DMS153 treated with DMSO at 0.1 percent for 48 hours (cell line): Measurements from ENCODE around the gene RAVER1.
"Not testable (repeated sequence)": the region's sequence is repeated elsewhere in the genome, so short reads cannot be mapped to it uniquely, and the experiment has no call there.

Source experiments
- DNase-seq: peaks from one replicate; lab custom pipeline; 2025; ENCODE audit not compliant: unreplicated experiment; lab: John Stamatoyannopoulos, UW

Gene RAVER1

DNA sequence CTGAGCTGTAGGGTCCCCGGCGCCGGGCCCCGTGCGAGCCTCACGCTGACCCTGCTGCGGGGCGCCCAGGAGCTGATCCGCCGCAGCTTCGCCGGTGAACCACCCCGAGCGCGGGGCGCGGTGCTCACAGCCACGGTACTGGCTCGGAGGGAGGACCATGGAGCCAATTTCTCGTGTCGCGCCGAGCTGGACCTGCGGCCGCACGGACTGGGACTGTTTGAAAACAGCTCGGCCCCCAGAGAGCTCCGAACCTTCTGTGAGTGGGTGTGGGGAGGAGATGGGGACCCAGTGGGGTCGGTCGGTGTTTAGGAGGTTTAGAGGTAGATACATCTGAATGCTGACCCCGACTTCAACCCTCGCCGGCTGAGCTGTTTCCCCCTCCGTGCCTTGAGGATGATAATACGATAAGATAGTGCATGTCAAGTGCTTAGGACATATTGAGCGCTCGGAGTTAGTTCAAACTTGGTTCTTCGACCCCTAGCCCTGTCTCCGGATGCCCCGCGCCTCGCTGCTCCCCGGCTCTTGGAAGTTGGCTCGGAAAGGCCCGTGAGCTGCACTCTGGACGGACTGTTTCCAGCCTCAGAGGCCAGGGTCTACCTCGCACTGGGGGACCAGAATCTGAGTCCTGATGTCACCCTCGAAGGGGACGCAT, 41.6 kb downstream of the RAVER1 start:
- no peak for DNase-seq

DNA sequence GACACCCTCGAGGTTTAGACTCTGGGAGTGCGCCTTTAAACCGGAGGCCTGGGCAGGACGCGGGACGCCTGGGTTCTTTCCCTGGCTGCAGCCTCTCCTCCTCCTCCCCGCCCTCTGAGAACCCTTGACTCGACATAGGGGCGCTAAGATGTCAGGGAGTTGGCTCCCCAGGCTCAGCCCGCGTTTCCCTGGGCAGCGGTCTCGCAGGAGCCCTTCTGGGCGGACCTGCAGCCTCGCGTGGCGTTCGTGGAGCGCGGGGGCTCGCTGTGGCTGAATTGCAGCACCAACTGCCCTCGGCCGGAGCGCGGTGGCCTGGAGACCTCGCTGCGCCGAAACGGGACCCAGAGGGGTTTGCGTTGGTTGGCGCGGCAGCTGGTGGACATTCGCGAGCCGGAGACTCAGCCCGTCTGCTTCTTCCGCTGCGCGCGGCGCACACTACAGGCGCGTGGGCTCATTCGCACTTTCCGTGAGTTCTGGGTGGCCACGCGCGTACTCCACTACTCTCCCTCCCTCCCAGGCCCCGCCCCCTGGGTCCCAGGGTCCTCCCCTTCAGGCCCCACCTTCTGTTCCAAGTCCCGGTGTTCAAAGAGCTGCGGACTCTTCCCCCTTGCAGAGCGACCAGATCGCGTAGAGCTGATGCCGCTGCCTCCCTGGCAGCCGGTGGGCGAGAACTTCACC, 42.3 kb downstream of the RAVER1 start:
- DNase-seq = no peak

DNA sequence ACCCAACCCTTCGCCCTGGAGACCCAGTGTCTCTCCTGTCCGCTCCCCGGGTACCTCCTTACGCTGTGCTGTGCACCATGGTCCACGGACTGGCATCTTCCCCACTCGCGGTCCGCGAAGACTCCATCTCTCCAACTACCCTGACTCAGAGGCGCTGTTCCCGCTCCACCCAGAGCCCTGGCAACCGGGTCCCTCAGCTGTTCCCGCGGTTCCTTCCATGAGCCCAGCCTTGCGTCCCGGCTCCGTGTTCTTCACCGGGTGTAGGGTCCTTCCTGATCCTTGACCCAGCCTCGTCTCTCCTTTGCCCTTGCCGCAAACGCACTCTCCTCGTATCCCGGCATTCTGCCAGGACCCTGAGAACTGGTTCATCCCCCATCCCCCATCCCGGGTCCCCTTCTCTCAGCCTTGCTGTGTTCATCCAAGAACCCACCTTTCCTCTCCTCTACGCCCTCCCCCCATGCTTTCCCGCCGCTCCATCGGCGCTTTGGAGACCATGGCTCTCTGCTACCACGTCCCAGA, 42.9 kb downstream of the RAVER1 start:
- no peak for DNase-seq

DNA sequence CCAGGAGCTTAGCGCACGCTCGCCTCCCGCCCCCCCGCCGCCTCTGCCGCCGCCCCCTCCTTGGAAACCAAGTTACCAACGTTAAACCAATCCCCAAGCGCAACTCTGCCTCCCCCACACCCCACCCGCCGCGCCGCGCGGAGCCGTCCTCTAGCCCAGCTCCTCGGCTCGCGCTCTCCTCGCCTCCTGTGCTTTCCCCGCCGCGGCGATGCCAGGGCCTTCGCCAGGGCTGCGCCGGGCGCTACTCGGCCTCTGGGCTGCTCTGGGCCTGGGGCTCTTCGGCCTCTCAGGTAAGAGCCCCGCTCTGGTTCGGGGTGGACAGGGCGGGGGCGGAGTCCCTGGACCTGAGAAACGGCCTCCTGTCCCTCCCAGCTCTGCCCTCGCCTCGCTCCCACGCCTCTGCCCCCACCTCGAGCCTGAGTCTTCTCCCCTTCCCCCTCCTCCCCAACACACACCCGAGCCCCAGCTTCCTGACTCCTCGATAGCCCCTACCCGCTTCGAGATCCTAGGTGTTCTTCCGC, 43.4 kb downstream of the RAVER1 start, which contains the start of gene ICAM5:
Gene ICAM5, plus strand, starts transcription at position 117 of the 521 bp plus-strand sequence. Its CDS starts 92 bp downstream, at position 209.
- no peak for DNase-seq

DNA sequence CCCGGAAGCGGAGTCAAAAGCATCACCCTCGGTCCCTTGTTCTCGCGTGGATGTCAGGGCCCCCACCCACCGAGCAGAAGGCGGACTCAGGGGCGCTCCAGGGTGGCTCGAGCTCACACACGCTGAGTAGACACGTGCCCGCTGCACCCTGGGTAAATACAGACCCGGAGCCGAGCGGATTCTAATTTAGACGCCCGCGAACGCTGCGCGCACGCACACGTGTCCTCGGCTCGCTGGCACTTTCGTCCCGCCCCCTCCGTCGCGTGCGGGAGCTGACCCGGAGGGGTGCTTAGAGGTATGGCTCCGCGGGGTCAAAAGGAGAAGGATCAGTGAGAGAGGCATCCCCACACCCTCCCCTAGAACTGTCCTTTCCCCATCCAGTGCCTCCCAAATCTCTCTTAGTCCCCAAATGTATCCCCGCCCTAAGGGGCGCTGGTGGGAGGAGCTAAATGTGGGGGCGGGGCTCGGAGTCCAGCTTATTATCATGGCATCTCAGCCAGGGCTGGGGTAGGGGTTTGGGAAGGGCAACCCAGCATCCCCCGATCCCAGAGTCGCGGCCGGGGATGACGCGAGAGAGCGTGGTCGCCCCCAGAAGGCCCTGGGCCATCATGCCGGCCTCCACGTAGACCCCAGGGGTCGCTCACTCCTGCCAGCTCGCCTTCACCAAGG, 44.0 kb downstream of the RAVER1 start:
- no peak for DNase-seq

DNA sequence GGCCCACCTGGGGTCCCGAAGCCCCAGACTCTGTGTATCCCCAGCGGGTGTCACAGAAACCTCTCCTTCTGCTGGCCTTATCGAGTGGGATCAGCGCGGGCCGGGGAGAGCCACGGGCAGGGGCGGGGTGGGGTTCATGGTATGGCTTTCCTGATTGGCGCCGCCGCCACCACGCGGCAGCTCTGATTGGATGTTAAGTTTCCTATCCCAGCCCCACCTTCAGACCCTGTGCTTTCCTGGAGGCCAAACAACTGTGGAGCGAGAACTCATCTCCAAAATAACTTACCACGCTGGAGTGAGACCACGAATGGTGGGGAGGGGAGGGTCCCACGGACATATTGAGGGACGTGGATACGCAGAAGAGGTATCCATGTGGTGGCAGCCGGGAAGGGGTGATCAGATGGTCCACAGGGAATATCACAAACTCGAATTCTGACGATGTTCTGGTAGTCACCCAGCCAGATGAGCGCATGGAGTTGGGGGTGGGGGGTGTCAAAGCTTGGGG, 44.6 kb downstream of the RAVER1 start:
- DNase-seq = peak; percentile 19

DNA sequence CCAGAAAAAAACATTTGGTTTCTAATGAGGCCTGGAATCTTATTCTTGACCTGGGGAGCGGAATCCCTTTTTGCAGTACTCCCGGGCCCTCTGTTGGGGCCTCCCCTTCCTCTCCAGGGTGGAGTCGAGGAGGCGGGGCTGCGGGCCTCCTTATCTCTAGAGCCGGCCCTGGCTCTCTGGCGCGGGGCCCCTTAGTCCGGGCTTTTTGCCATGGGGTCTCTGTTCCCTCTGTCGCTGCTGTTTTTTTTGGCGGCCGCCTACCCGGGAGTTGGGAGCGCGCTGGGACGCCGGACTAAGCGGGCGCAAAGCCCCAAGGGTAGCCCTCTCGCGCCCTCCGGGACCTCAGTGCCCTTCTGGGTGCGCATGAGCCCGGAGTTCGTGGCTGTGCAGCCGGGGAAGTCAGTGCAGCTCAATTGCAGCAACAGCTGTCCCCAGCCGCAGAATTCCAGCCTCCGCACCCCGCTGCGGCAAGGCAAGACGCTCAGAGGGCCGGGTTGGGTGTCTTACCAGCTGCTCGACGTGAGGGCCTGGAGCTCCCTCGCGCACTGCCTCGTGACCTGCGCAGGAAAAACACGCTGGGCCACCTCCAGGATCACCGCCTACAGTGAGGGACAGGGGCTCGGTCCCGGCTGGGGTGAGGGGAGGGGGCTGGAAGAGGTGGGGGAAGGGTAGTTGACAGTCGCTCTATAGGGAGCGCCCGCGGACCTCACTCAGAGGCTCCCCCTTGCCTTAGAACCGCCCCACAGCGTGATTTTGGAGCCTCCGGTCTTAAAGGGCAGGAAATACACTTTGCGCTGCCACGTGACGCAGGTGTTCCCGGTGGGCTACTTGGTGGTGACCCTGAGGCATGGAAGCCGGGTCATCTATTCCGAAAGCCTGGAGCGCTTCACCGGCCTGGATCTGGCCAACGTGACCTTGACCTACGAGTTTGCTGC, 46.3 kb downstream of the RAVER1 start, which contains the start of gene ICAM4:
Gene ICAM4, plus strand, starts transcription at position 153 of the 935 bp plus-strand sequence. Its CDS starts 58 bp downstream, at position 211.
- no peak for DNase-seq

DNA sequence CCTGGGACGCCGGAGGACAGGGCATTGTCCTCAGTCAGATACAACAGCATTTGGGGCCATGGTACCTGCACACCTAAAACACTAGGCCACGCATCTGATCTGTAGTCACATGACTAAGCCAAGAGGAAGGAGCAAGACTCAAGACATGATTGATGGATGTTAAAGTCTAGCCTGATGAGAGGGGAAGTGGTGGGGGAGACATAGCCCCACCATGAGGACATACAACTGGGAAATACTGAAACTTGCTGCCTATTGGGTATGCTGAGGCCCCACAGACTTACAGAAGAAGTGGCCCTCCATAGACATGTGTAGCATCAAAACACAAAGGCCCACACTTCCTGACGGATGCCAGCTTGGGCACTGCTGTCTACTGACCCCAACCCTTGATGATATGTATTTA, 47.9 kb downstream of the RAVER1 start:
- no peak for DNase-seq

DNA sequence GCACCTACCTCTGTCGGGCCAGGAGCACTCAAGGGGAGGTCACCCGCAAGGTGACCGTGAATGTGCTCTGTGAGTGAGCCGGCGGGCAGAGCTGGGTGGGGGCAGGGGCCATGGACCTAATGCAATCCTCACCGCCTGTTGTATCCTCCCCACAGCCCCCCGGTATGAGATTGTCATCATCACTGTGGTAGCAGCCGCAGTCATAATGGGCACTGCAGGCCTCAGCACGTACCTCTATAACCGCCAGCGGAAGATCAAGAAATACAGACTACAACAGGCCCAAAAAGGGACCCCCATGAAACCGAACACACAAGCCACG, 48.4 kb downstream of the RAVER1 start:
- no peak for DNase-seq

DNA sequence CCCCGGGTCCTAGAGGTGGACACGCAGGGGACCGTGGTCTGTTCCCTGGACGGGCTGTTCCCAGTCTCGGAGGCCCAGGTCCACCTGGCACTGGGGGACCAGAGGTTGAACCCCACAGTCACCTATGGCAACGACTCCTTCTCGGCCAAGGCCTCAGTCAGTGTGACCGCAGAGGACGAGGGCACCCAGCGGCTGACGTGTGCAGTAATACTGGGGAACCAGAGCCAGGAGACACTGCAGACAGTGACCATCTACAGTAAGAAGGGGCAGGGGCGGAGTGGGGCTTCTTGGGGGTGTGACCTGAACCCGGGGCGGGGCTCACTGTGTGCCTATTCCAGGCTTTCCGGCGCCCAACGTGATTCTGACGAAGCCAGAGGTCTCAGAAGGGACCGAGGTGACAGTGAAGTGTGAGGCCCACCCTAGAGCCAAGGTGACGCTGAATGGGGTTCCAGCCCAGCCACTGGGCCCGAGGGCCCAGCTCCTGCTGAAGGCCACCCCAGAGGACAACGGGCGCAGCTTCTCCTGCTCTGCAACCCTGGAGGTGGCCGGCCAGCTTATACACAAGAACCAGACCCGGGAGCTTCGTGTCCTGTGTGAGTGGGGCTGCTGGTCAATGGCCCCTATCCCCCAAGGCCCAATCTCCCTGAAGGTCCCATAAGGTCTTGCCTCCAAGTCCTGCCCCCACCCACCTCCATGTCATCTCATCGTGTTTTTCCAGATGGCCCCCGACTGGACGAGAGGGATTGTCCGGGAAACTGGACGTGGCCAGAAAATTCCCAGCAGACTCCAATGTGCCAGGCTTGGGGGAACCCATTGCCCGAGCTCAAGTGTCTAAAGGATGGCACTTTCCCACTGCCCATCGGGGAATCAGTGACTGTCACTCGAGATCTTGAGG, 49.0 kb downstream of the RAVER1 start:
- DNase-seq = no peak

DNA sequence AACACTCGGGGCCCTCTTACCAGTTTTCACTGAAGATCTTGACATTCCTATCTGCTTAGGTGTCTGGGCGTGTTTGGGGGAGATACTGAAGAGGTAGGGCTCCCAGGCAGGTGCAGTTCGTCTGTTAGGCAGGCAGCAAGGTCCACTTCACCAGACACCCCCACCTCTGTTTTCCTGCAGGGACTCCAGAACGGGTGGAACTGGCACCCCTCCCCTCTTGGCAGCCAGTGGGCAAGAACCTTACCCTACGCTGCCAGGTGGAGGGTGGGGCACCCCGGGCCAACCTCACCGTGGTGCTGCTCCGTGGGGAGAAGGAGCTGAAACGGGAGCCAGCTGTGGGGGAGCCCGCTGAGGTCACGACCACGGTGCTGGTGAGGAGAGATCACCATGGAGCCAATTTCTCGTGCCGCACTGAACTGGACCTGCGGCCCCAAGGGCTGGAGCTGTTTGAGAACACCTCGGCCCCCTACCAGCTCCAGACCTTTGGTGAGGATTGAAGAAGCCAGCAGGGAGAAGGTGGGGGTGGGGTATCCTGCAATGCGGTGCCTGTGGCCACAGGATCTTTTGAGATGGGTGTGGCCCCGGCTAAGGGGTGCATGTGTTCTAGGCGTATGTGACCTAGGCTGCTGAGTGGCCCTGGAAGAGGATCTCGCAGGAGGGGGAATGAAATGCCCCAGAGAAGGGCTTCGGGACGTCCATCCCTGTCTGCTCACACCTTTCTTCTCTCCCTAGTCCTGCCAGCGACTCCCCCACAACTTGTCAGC, 49.8 kb downstream of the RAVER1 start:
- no peak for DNase-seq

DNA sequence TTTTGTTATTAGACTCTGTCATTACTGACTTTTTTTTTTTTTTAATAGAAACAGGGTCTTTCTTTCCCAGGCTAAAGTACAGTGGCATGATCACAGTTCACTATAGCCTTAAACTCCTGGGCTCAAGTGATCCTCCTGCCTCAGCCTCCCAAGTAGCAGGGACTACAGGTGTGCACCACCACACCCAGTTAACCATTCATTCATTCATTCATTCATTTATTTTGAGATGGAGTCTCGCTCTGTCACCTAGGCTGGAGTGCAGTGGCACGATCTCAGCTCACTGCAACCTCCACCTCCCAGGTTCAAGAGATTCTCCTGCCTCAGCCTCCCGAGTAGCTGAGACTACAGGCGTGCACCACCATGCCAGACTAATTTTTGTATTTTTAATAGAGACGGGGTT, 51.3 kb downstream of the RAVER1 start:
- not testable (repeated sequence) for DNase-seq

DNA sequence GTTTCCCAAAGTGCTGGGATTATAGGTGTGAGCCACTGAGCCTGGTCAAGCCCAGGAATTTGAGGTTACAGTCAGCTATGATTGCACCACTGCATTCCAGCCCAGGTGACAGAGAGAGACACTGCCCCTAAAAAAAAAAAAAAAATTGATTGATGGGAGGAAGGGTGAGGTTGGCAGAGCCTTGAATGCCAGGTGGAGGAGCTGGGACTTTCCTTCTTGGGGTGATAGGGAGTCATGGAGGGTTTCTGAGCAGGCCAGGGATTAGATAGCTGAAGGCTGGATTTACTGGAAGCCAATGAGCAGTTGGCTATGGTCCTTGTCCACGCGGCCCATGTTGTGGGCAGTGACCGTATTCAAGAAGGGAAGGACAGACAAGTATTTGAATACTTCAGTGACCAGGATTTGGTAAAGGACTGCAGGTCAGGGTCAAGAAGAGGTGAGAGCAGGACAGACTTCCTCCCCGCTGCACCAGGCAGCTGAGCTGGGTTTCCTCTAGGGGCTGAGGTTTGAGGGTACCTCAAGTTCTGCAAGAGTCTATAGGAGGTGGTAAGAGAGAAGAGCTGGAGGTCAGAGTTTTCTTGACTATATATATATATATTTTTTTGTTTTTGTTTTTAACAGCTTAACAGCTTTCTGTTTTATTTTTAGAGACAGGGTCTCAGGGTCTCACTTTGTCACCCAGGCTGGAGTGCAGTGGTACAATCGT, 53.4 kb downstream of the RAVER1 start:
- no peak for DNase-seq

DNA sequence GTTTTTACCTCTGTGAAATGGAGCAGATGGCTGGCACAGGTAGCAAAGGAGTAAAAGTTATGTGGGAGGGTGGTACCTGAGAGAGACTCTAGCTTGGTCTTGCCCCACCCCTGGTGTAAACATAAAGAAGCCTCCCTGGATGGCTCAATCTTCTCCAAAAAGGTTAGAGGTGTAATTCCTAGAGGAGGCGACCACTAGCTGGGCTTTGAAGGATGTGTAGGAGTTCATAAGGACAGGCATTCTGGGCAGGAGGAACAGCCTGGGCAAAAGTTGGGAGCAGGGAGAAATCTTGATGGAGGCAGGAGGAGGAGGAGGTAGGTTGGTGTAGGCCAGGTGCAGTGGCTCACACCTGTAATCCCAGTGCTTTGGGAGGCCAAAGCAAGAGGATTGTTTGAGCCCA, 54.4 kb downstream of the RAVER1 start:
- DNase-seq = no peak

DNA sequence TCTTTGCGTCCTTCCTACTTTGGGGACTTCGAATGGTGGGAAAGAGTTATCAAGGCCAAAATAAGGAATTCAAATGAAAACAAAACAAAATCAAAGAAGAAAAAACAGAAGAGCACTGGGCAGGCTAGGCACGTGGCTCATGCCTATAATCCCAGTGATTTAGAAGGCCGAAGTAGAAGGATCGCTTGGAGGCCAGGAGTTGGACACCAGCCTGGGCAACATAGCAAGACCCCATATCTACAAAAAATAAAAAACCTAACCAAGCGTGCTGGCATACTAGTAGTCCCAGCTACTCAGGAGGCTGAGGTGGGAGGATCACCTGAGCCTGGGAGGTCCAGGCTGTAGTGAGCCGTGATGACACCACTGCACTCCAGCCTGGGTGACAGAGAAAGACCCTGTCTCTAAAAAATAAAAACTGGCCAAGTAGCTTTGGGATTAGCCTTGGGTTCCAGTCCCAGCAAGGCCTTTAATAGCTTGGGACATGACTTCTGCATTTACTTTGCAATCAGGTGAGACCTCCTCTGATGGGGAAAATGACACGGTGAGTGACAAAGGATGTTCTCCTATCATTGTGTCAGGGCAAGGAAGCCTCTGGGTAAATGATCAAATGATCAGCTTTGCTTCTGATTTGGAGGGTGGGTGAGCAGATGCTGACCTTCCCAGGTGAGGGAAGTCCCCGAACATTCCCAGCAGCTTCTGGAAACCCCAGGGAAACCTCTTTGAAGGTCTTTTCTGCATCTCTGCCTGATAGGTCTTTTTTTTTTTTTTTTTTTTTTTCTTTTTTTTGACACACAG, 55.3 kb downstream of the RAVER1 start:
- DNase-seq = no peak

DNA sequence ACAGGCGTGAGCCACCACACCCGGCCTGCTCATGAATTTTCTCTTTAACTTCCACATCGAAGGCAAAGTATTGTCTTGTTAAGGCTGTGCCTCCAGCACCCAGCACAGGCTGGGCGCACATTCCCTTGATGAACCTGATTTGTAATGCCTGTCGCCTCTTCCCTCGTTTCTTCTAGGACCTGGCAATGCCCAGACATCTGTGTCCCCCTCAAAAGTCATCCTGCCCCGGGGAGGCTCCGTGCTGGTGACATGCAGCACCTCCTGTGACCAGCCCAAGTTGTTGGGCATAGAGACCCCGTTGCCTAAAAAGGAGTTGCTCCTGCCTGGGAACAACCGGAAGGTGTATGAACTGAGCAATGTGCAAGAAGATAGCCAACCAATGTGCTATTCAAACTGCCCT, 58.7 kb downstream of the RAVER1 start:
- no peak for DNase-seq

DNA sequence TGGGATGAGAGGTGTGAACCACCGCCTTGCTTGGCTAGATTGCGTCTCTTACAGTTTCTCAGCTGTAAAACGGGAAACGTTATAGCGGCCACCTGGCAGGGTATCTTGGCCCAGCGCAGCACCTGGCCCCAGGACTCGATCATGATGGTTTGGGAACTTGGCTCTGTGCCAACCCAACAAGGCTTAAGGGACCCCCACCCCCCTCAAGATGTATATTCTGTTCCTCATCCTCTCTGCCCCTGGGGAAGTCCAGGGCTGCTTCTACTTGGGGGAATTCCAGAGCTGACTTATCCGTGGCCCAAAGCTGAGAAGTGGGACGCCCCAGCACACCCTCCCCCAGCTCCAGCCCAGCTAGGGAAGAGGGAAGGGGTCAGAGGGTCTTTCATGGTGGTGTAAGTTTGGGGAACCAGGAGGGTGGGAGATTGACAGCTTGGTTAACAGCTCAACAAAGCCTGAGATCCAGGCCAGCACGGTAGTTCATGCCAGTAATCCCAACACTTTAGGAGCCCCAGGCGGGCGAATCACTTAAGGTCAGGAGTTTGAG, 61.7 kb downstream of the RAVER1 start:
- no peak for DNase-seq
